A673 (cell line): ENCODE results near the gene MYLK. TPM values are rescaled to one million over a fixed set of nuclear protein-coding genes. Genes with fewer than 3 reads are reported as not detected.
A peak's percentile ranks its signal among the peaks of the same experiment; 100 is the strongest.

Experiments used
- BruUV-seq: library from RNA; stranded (reverse); fragments of 400-500 nt; replicated peaks from 2 replicates; lab custom pipeline; 2021; lab: Mats Ljungman, UMichigan
- CTCF ChIA-PET: fragments of 300-600 bp; sonication (Branson Sonifier 250); formaldehyde crosslinking; loops from one replicate; lab custom pipeline; 2022; ENCODE audit warnings: antibody characterized with exemption; lab: Charles Lee
- POLR2A ChIA-PET: fragments of 300-600 bp; sonication (Branson Sonifier 250); formaldehyde crosslinking; loops from one replicate; lab custom pipeline; 2022; ENCODE audit warnings: antibody characterized with exemption; ENCODE audit not compliant: low non-redundant PET; lab: Charles Lee
- DNase-seq: peaks from one replicate; pipeline ENCODE4 v3.0.0-alpha.2; 2015; ENCODE audit warnings: low spot score
- H3K27ac ChIP-seq: fragments of 200-600 bp; sonication (generic); 2 replicates; pipeline ENCODE4 v1.5.1; 2016; ENCODE audit warnings: mixed run types, low read depth, mild to moderate bottlenecking, mixed read lengths, antibody characterized with exemption, low read length; ENCODE audit not compliant: poor library complexity, severe bottlenecking
- H3K27me3 ChIP-seq: fragments of 200-600 bp; sonication (generic); replicated peaks from 2 replicates; pipeline ENCODE4 v1.6.1; 2017; ENCODE audit warnings: mixed run types, low read depth, mild to moderate bottlenecking, mixed read lengths, antibody characterized with exemption, low read length; ENCODE audit not compliant: insufficient read depth, poor library complexity
- H3K36me3 ChIP-seq: fragments of 200-600 bp; sonication (generic); 2 replicates; pipeline ENCODE4 v1.6.1; 2016; ENCODE audit warnings: mixed run types, mild to moderate bottlenecking, mixed read lengths, antibody characterized with exemption, low read length; ENCODE audit not compliant: insufficient read depth, poor library complexity, severe bottlenecking
- H3K4me1 ChIP-seq: fragments of 200-600 bp; sonication (generic); 2 replicates; pipeline ENCODE4 v1.6.1; 2017; ENCODE audit warnings: mixed run types, mild to moderate bottlenecking, mixed read lengths, antibody characterized with exemption, low read length; ENCODE audit not compliant: insufficient read depth, poor library complexity, severe bottlenecking
- H3K4me3 ChIP-seq: fragments of 200-600 bp; sonication (generic); 2 replicates; pipeline ENCODE4 v1.5.1; 2016; ENCODE audit warnings: low read depth, mixed run types, mild to moderate bottlenecking, mixed read lengths, low read length; ENCODE audit not compliant: poor library complexity, severe bottlenecking
- H3K9me3 ChIP-seq: fragments of 200-600 bp; sonication (generic); 2 replicates; pipeline ENCODE4 v1.6.1; 2016; ENCODE audit warnings: mixed run types, low read depth, mild to moderate bottlenecking, mixed read lengths, antibody characterized with exemption, low read length; ENCODE audit not compliant: poor library complexity, severe bottlenecking
- CTCF ChIP-seq: fragments of 300-800, 200-600 bp; sonication (generic); conservative IDR thresholded peaks from 2 replicates; pipeline ENCODE4 v1.5.1; 2017; ENCODE audit warnings: low read depth, mild to moderate bottlenecking, antibody characterized with exemption, low read length, moderate library complexity, mixed read lengths
- EZH2 ChIP-seq: fragments of 200-600 bp; sonication (generic); IDR thresholded peaks from 2 replicates; pipeline ENCODE4 v1.6.1; 2017; ENCODE audit warnings: borderline replicate concordance, low read depth, mild to moderate bottlenecking, mixed read lengths, antibody characterized with exemption, low read length; ENCODE audit not compliant: poor library complexity, severe bottlenecking
- intact Hi-C: fragments of 100-400 bp; cut with micrococcal nuclease; formaldehyde crosslinking; loops from one replicate; pipeline ENCODE4 v1.10.0; 2022; ENCODE audit not compliant: unreplicated experiment
- total RNA-seq: library from RNA; stranded (reverse); gene quantifications from 2 replicates; pipeline ENCODE4 v1.2.3, GENCODE V29; 2021

The MYLK gene
- total RNA-seq, 1 experiment from 2014 or later = 3.9 TPM

DNA sequence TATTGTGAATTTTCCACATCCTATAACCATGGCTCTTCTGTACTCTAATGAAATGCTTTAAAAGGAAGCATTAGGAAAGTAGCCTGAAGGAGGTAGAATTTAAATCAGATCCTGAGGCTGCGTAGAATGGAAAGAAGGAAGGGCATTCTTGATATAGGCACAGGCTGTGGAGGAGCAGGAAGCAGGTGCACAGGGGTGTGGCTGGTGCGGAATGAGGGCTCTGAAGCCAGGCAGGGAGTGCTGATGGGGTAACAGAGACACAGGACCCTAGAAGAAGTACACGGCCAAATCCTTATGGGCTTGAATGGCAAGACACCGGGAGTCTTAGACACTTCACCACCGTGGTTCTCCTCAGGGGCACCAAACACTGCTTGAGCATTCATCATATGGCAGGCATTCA lies 97.0 kb downstream of the MYLK start:
- no peaks in the 10 kb centered on the region for H3K36me3 ChIP-seq
- no TSS peak for BruUV-seq
- H3K4me3 ChIP-seq = no peak overlapping the region
- H3K27me3 ChIP-seq = no peaks in the 10 kb centered on the region
- H3K9me3 ChIP-seq = no peaks in the 10 kb centered on the region
- peaks cover 50% of the 10 kb centered on the region for H3K4me1 ChIP-seq
- ChIA-PET POLR2A (no interaction called here), CTCF (no interaction called here)
- no peak overlapping the region for H3K27ac ChIP-seq
- DNase-seq = no peak
- intact Hi-C loops = loop anchor here (10.0 kb wide), 1 partner anchor 398 kb away; no protein-coding TSS in a partner anchor
- TF ChIP-seq EZH2 (no peak), CTCF (no peak)

DNA sequence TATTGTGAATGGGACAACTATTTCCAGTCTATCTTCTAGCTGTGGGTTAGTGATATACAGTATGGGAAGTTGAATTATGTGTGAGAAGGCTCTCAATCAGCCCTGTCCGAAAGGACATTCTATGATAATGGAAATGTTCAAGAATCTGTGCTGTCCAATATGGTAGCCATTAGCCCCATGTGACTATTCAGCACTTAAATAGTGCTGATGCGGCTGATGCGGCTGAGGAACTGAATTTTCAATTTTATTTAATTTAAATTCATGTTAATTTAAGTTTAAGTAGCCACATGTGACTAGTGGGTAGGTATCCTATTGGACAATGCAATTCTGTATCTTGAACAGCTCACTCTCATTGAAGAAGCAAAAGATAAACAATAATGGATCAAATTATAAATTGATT lies 98.5 kb downstream of the MYLK start:
- intact Hi-C loops = loop anchor here (10.0 kb wide), 1 partner anchor 399 kb away; no protein-coding TSS in a partner anchor
- H3K36me3 ChIP-seq = no peaks in the 10 kb centered on the region
- H3K4me1 ChIP-seq = peaks cover 36% of the 10 kb centered on the region
- ChIA-PET POLR2A (no interaction called here), CTCF (no interaction called here)
- BruUV-seq = no TSS peak
- DNase-seq = no peak
- no peak overlapping the region for H3K27ac ChIP-seq
- TF ChIP-seq CTCF (no peak), EZH2 (no peak)
- H3K9me3 ChIP-seq = no peaks in the 10 kb centered on the region
- no peak overlapping the region for H3K4me3 ChIP-seq
- H3K27me3 ChIP-seq = no peaks in the 10 kb centered on the region

- Histone ChIP-seq H3K27me3 (no peaks in the 10 kb centered on the region), H3K36me3 (no peaks in the 10 kb centered on the region), H3K4me3 (no peak overlapping the region), H3K4me1 (peaks cover 18% of the 10 kb centered on the region), H3K27ac (no peak overlapping the region), H3K9me3 (no peaks in the 10 kb centered on the region)
- CTCF ChIA-PET = no interaction called here
- no peak for TF ChIP-seq CTCF
- no peak for TF ChIP-seq EZH2
- POLR2A ChIA-PET = no interaction called here
- no TSS peak for BruUV-seq
- DNase-seq = peak; percentile 25
- intact Hi-C loops = loop anchor here (10.0 kb wide), 1 partner anchor 401 kb away; no protein-coding TSS in a partner anchor
Measured at GRCh38 chr3:123783811-123784210, 100.3 kb downstream of the MYLK start.
